ENCODE results near the gene AFP.

GRCh38 chr4:73440653-73441052, 4.6 kb downstream of the AFP start:
- TF ChIP-seq CTCF (IDR thresholded peaks at IDR 0.05; ENCODE audit: poor library complexity, severe bottlenecking) (no peak), POLR2AphosphoS5 (IDR thresholded peaks at IDR 0.05) (no peak), TAF1 (IDR thresholded peaks at IDR 0.05; ENCODE audit: low read depth) (no peak)

Measured in neural cell (in vitro differentiated cells).